ENCODE measurements around the gene FBRSL1.
"Not testable (repeated sequence)": the region's sequence is repeated elsewhere in the genome, so short reads cannot be mapped to it uniquely, and the experiment has no call there.

Gene FBRSL1

GRCh38 chr12:132489602-132490266 lies at the start of gene FBRSL1:
TSS of gene FBRSL1 (plus strand) at chr12:132490151.
- peak; percentile 99 for DNase-seq (ENCODE audit: low spot score)

GRCh38 chr12:132440420-132440819 lies 49.5 kb upstream of the FBRSL1 start:
- not testable (repeated sequence) for DNase-seq (ENCODE audit: low spot score)

- no peak for DNase-seq (ENCODE audit: low spot score)
Measured at GRCh38 chr12:132441871-132442863, 47.8 kb upstream of the FBRSL1 start.

GRCh38 chr12:132443091-132443490 lies 46.9 kb upstream of the FBRSL1 start:
- DNase-seq (ENCODE audit: low spot score) = no peak

GRCh38 chr12:132444283-132444682 lies 45.7 kb upstream of the FBRSL1 start:
- DNase-seq (ENCODE audit: low spot score) = no peak

GRCh38 chr12:132444957-132445883 lies 44.7 kb upstream of the FBRSL1 start:
- peak; percentile 75 for DNase-seq (ENCODE audit: low spot score)

- peak; percentile 23 for DNase-seq (ENCODE audit: low spot score)
Measured at GRCh38 chr12:132445884-132446632, 43.9 kb upstream of the FBRSL1 start.

GRCh38 chr12:132446633-132447326 lies 43.2 kb upstream of the FBRSL1 start:
- no peak for DNase-seq (ENCODE audit: low spot score)

GRCh38 chr12:132447327-132447720 lies 42.6 kb upstream of the FBRSL1 start:
- no peak for DNase-seq (ENCODE audit: low spot score)

GRCh38 chr12:132447731-132448462 lies 42.1 kb upstream of the FBRSL1 start:
- DNase-seq (ENCODE audit: low spot score) = no peak

- DNase-seq (ENCODE audit: low spot score) = no peak
Measured at GRCh38 chr12:132448463-132448820, 41.5 kb upstream of the FBRSL1 start.

GRCh38 chr12:132449565-132450417 lies 40.2 kb upstream of the FBRSL1 start:
- peak; percentile 55 for DNase-seq (ENCODE audit: low spot score)

- no peak for DNase-seq (ENCODE audit: low spot score)
Measured at GRCh38 chr12:132450418-132451171, 39.4 kb upstream of the FBRSL1 start.

- no peak for DNase-seq (ENCODE audit: low spot score)
Measured at GRCh38 chr12:132451172-132451835, 38.6 kb upstream of the FBRSL1 start.

GRCh38 chr12:132451836-132452195 lies 38.1 kb upstream of the FBRSL1 start:
- no peak for DNase-seq (ENCODE audit: low spot score)

- no peak for DNase-seq (ENCODE audit: low spot score)
Measured at GRCh38 chr12:132452596-132453350, 37.2 kb upstream of the FBRSL1 start.
